Activated naive CD4-positive, alpha-beta T cell treated with Interleukin-2 at 50 U/mL for 16 hours (primary cell): ENCODE measurements around the gene EMP1.

Experiments
- DNase-seq: peaks from one replicate; pipeline ENCODE4 v3.0.0-alpha.2; 2020

Gene EMP1

GRCh38 chr12:13198241-13198640, 1.7 kb downstream of the EMP1 start:
- no peak for DNase-seq

GRCh38 chr12:13198876-13199275, 2.4 kb downstream of the EMP1 start:
- no peak for DNase-seq

DNA sequence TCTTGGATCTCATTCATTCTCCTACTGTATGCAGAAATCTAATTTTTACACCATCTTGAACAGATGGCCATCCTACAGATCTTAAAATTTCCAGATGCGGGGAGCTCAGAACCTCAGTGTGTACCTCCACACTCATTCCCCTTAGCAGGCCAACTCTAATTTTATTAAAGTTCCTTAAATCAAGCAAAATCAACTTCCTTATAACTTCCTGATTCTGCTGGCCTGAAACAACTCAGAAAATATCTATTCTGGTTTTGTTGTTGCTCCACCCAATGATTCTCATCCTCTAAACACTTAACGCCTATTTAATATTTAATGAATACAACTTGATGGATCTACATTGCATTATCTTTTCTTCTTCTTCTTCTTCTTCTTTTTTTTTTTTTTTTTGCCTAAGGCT, 3.1 kb downstream of the EMP1 start:
- no peak for DNase-seq

- DNase-seq: no peak
Measured at GRCh38 chr12:13200841-13201240, 4.3 kb downstream of the EMP1 start.

DNA sequence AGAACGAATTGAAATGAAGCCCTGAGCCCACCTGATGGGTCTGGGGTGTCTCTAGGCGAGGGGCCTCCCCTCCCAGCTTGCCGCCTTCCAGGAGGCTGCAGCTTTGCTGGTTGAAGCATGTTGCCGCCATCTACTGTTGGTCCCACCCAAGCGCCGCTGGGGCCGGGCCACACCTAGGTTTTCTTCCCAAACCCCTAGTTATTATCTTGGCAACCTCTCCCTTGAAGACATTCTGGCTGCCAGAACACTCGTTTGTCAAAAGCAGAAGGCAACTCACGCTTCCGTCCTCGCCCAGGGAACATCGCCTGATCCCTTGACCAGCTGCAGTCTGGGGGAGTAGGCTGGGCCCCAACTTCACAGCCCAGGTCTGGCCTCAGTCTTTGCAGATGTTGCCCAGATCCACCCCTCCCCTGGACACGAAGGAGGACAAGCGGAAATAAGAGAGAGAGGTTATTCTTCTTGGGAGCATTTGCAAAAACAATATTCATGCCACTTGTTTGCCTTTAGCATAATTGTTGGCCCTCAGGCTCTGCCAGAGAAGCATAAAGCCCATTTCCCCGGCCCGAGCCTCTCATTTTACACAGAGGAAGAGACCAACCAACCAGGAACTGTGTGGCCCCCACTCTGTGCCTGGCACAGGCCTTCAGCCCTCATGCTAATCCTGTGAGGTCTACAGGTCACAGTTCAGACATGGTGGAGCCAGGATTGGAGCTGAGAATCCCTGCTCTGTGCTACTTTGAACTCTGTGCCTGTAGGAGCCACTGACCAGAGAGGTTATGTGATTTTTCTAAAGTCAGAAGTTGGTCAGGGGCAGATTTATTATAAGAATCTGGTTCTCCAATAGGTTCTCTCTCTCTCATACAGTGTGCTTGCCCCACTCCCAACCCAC, 6.8 kb downstream of the EMP1 start:
- DNase-seq: no peak

GRCh38 chr12:13204428-13204827, 7.9 kb downstream of the EMP1 start:
- no peak for DNase-seq

- DNase-seq: peak; percentile 37
Measured at GRCh38 chr12:13205809-13206559, 9.5 kb downstream of the EMP1 start.

- no peak for DNase-seq
Measured at GRCh38 chr12:13206560-13206897, 10.0 kb downstream of the EMP1 start.

DNA sequence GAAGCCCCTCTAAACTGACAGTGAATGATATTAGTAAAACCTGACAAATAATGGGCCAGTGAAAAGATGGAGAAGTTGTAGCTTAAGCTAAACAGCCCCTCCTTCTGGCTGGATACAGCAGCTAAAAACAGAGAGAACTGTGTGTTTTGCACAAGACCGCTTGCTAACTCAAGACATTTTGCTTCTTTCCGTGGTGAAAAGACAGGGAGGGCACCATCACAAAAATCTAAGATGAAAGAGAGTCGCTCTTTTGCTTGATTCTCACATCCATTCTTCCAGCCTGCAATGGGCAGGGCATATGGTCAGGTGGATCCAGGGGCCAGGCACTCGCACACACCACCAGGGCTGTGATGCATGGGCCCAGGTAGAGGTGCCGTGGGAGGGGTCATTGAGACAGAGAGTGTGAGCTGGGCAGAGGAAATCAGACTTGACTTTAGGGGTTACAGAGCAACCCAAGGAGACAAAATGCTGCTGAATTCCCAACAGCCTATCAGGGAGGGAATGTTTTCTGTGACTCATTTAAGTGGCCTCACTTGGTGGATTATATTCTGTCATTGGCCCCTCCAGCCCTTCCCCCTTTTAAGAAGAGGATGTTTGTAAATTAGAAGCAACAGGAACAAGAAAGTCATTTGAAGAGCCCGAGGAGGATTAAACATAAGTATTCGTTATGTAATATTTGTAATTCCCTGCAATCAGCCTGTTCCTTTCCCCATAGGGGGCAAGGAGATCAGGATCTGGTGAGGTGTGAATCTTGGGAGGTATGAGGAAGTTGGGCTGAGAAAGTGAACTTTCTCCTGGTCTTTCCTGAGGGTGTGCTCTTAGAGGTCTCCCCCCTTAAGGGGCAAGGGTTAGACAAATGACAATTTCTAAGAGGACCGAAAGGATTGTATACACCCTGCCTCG, 12.3 kb downstream of the EMP1 start:
- no peak for DNase-seq

DNA sequence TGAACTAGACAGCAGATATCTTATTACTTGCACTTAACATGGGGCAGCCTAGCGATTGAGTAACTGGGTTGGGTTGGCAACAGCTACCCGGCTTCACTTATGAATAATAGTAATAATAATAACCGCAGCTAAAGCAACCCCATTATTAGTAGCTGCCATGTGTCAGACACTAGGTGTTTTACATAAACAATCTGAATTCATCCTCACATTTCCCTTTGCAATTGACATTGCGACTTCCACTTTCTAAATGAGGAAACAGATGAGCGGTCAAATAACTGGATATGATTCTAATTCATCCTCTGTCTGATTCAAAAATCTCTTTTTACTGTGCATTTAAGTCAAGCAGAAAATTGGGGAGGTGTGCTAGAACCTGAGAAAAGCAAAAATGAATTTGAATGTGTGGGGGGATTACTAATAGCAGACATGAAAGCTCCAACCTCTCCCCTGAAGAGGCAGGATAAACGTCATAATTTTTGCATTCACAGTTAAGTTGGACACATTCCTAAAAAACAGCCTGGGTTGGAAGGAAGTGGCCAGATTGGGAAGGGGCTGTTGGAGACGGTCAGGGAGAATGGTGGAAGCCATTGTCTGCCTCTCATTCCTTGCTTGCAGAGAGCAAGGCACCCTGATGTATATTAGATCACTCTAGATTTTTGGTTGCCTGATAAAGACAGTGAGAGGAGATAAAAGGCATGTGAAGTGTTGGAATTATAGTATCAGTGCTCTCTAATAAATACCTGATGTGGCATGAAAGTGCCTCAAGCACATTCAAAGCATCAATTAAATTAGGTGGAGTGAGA, 13.1 kb downstream of the EMP1 start:
- no peak for DNase-seq

- DNase-seq: no peak
Measured at GRCh38 chr12:13210236-13211190, 14.0 kb downstream of the EMP1 start.

DNA sequence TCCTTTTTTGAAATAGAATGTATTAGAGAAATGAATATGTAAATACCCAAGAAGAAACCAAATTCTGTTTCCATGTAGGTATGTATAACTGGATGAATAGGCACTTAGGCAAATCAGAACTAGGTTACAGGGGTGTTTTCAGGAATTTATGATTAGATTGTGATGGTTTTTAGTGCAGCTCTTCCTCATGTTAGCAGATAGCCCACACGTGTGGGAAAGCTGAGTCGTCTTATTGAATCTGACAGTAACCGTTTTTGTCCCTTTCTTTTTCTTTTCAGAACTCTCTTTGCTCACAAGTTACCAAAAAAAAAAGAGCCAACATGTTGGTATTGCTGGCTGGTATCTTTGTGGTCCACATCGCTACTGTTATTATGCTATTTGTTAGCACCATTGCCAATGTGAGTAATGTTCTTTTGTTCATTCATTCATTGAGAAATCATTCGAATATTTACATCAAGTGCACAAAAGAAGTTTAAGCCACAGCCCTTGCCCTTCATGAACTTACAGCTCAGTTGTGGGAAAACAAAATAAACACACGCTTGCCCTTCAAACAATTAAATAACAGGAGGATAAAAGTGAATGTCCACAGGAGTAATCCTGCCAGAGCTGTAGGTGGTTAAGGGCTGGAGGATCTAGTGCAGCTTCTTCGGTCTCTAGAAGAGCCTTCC, 14.8 kb downstream of the EMP1 start:
- DNase-seq: peak; percentile 28

- peak; percentile 74 for DNase-seq
Measured at GRCh38 chr12:13211859-13212664, 15.5 kb downstream of the EMP1 start.

DNA sequence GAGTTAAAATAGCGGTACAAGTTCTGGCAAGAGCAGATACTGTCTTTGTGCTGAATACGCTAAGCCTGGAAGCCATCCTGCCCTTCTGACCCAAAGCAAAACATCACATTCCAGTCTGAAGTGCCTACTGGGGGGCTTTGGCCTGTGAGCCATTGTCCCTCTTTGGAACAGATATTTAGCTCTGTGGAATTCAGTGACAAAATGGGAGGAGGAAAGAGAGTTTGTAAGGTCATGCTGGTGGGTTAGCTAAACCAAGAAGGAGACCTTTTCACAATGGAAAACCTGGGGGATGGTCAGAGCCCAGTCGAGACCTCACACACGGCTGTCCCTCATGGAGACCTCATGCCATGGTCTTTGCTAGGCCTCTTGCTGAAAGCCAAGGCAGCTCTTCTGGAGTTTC, 18.5 kb downstream of the EMP1 start:
- no peak for DNase-seq

DNA sequence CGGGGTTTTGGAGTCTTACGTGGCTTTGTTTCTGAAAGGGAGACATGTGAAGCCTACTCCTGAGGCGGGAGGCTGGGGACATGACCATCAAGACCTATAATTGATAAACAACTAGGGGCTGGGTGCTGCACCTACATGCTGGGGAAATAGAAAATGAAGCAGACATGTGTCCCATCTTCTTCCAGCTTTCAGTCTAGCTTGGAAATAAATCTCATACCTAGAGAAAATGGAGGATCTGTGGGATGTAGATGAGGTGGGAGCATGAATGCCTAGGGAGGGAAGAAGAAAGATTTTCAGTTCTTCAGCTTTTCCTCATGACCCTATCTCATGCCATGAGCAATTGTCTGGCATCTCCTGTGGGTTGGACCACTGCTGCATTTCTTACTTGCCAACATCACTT, 22.1 kb downstream of the EMP1 start:
- no peak for DNase-seq

GRCh38 chr12:13219320-13219719, 22.8 kb downstream of the EMP1 start:
- DNase-seq: no peak

DNA sequence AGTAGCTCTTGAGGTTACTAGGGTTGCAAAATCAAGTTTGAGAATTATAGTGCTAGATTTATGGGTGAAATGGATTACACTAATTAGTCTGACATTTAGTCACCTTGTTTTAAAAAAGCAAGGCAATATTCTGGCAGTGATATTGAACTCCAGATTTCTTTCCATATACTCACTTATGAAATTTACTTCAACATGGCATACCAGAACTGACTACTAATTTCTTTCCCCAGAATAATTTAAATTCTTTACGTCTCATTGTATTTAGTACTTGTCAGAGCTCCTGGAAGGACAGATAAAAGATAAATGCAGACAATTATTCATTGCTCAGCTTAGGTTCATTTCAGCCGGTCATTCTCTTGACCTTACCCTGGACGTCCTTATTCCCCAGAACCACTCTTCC, 24.3 kb downstream of the EMP1 start:
- no peak for DNase-seq

GRCh38 chr12:13222076-13222475, 25.6 kb downstream of the EMP1 start:
- no peak for DNase-seq

DNA sequence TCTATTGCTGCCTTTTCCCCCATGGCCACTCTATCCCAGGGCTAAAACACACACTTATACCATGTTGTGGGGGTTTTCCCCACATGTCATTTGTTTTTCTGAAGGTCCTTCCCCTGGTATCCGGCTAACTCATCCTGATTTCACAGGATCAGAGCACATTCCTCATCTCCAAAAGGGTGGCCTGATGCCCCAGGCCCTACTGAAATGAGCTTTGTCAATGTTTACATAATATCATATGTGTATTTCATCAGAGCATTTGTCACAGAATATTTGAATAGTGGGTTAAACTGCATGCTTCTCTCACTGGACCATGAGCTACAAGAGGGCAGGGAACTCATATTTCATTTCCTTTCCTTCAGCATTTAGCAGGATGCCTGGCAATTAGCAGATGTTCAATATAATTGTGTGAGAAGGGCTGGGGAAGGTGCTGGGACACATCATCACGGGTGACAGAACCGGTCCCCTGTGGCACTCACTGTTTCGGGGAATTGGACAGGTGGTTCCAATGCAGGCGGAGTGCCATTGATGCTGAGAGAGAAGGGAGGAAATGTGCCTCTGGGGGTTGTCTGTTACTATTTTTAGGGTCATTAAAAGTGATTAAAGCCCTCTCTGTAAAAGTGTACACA, 26.8 kb downstream of the EMP1 start:
- DNase-seq: no peak
